Type B pancreatic cell (in vitro differentiated cells): ENCODE results near the gene PDLIM1. TPM values are rescaled to one million over a fixed set of nuclear protein-coding genes. Genes with fewer than 3 reads are reported as not detected.
A peak's percentile ranks its signal among the peaks of the same experiment; 100 is the strongest.
"Not testable (repeated sequence)": the region's sequence is repeated elsewhere in the genome, so short reads cannot be mapped to it uniquely, and the experiment has no call there.

Experiments used
- DNase-seq: peaks from one replicate; pipeline ENCODE4 v3.0.0; 2021; ENCODE audit warnings: mixed read lengths; ENCODE audit not compliant: unreplicated experiment; ENCODE audit errors: extremely low spot score
- H3K27ac Mint-ChIP-seq: 2 replicates; pipeline ENCODE4 v1.8.0; 2021; ENCODE audit warnings: mild to moderate bottlenecking, mixed read lengths
- H3K27me3 Mint-ChIP-seq: 2 replicates; pipeline ENCODE4 v1.8.0; 2021; ENCODE audit warnings: mixed read lengths
- H3K36me3 Mint-ChIP-seq: 2 replicates; pipeline ENCODE4 v1.8.0; 2021; ENCODE audit warnings: mixed read lengths
- H3K4me1 Mint-ChIP-seq: one replicate; pipeline ENCODE4 v1.8.0; 2021; ENCODE audit warnings: mixed read lengths; ENCODE audit not compliant: unreplicated experiment
- H3K4me3 Mint-ChIP-seq: 2 replicates; pipeline ENCODE4 v1.8.0; 2021; ENCODE audit warnings: mild to moderate bottlenecking, mixed read lengths
- H3K9me3 Mint-ChIP-seq: 2 replicates; pipeline ENCODE4 v1.8.0; 2021; ENCODE audit warnings: mixed read lengths
- CTCF ChIP-seq: fragments of 200-600 bp; sonication (generic); conservative IDR thresholded peaks from 2 replicates; pipeline ENCODE4 v1.5.0; 2021; ENCODE audit warnings: antibody characterized with exemption, mild to moderate bottlenecking
- total RNA-seq: library from RNA; stranded (reverse); gene quantifications from 2 replicates; pipeline ENCODE4 v1.2.1, GENCODE V29; 2021; ENCODE audit warnings: low replicate concordance

PDLIM1 gene
- total RNA-seq, 1 donor from 2014 or later = 171 TPM

GRCh38 chr10:95208702-95209391 is 82.0 kb downstream of the PDLIM1 start:
- no peaks in the 10 kb centered on the region for H3K36me3 Mint-ChIP-seq
- H3K4me1 Mint-ChIP-seq = no peaks in the 10 kb centered on the region
- H3K27me3 Mint-ChIP-seq = no peaks in the 10 kb centered on the region
- no peak overlapping the region for H3K4me3 Mint-ChIP-seq
- DNase-seq = no peak
- H3K9me3 Mint-ChIP-seq = no peaks in the 10 kb centered on the region
- peak; percentile 66 for TF ChIP-seq CTCF
- no peak overlapping the region for H3K27ac Mint-ChIP-seq

GRCh38 chr10:95202865-95203264 is 87.9 kb downstream of the PDLIM1 start:
- not testable (repeated sequence) for H3K4me3 Mint-ChIP-seq, H3K27me3 Mint-ChIP-seq, DNase-seq, H3K27ac Mint-ChIP-seq, H3K4me1 Mint-ChIP-seq, H3K36me3 Mint-ChIP-seq, H3K9me3 Mint-ChIP-seq

GRCh38 chr10:95201736-95202135 is 89.1 kb downstream of the PDLIM1 start:
- Mint-ChIP-seq H3K27ac (no peak overlapping the region), H3K4me3 (no peak overlapping the region), H3K36me3 (no peaks in the 10 kb centered on the region), H3K27me3 (no peaks in the 10 kb centered on the region), H3K4me1 (no peaks in the 10 kb centered on the region), H3K9me3 (no peaks in the 10 kb centered on the region)
- no peak for TF ChIP-seq CTCF
- DNase-seq = no peak

- Mint-ChIP-seq H3K4me1 (no peaks in the 10 kb centered on the region), H3K27ac (no peak overlapping the region), H3K4me3 (no peak overlapping the region), H3K9me3 (no peaks in the 10 kb centered on the region), H3K27me3 (no peaks in the 10 kb centered on the region), H3K36me3 (no peaks in the 10 kb centered on the region)
- TF ChIP-seq CTCF = no peak
- DNase-seq = no peak
These were observed 94.8 kb downstream of the PDLIM1 start for GRCh38 chr10:95196046-95196445.

- Mint-ChIP-seq H3K4me1 (no peaks in the 10 kb centered on the region), H3K36me3 (no peaks in the 10 kb centered on the region), H3K27me3 (no peaks in the 10 kb centered on the region), H3K9me3 (no peaks in the 10 kb centered on the region), H3K27ac (no peak within 1 kb of the TSS), H3K4me3 (no peak within 1 kb of the TSS)
- DNase-seq = no peak
- no peak for TF ChIP-seq CTCF
These were observed 96.9 kb downstream of the PDLIM1 start, which contains the start of gene ACSM6 for GRCh38 chr10:95193944-95194343. TSS of gene ACSM6 (plus strand) at chr10:95194238. CDS start at chr10:95194486, 248 bp downstream.

- Mint-ChIP-seq H3K9me3 (no peaks in the 10 kb centered on the region), H3K27me3 (no peaks in the 10 kb centered on the region)
- no peak for DNase-seq
These were observed 102.2 kb downstream of the PDLIM1 start for GRCh38 chr10:95188593-95188992.

More at GRCh38 chr10:95188593-95188992, 102.2 kb downstream of the PDLIM1 start:
- no peak for TF ChIP-seq CTCF
- Mint-ChIP-seq H3K36me3 (no peaks in the 10 kb centered on the region), H3K27ac (no peak overlapping the region), H3K4me3 (no peak overlapping the region), H3K4me1 (peaks cover 10% of the 10 kb centered on the region)
